DMS79 (cell line): ENCODE data around the gene ECI2.

Experiments used
- DNase-seq: peaks from one replicate; lab custom pipeline; 2025; lab: John Stamatoyannopoulos, UW

ECI2 gene

GRCh38 chr6:4134841-4135664, at the start of gene ECI2:
Gene ECI2 (minus strand): TSS chr6:4135575. CDS start chr6:4135560, 15 bp downstream.
- DNase-seq = no peak

- DNase-seq = no peak
Measured at GRCh38 chr6:4180652-4181255, 45.4 kb upstream of the ECI2 start.

GRCh38 chr6:4179960-4180651, 44.7 kb upstream of the ECI2 start:
- DNase-seq = no peak

GRCh38 chr6:4178737-4179333, 43.5 kb upstream of the ECI2 start:
- DNase-seq = no peak

GRCh38 chr6:4176907-4177306, 41.5 kb upstream of the ECI2 start:
- no peak for DNase-seq

- DNase-seq = no peak
Measured at GRCh38 chr6:4174042-4174441, 38.7 kb upstream of the ECI2 start.

GRCh38 chr6:4172368-4172767, 37.0 kb upstream of the ECI2 start:
- DNase-seq = no peak

- DNase-seq = no peak
Measured at GRCh38 chr6:4170297-4170696, 34.9 kb upstream of the ECI2 start.

GRCh38 chr6:4169028-4169789, 33.8 kb upstream of the ECI2 start:
- no peak for DNase-seq

GRCh38 chr6:4167833-4168232, 32.5 kb upstream of the ECI2 start:
- DNase-seq = no peak

- DNase-seq = no peak
Measured at GRCh38 chr6:4167123-4167522, 31.7 kb upstream of the ECI2 start.

GRCh38 chr6:4164456-4164855, 29.1 kb upstream of the ECI2 start:
- DNase-seq = no peak

GRCh38 chr6:4164117-4164442, 28.7 kb upstream of the ECI2 start:
- DNase-seq = no peak

- DNase-seq = no peak
Measured at GRCh38 chr6:4163408-4164116, 28.2 kb upstream of the ECI2 start.

GRCh38 chr6:4162370-4162769, 27.0 kb upstream of the ECI2 start:
- no peak for DNase-seq

- DNase-seq = no peak
Measured at GRCh38 chr6:4159491-4159890, 24.1 kb upstream of the ECI2 start.

GRCh38 chr6:4157506-4157905, 22.1 kb upstream of the ECI2 start:
- no peak for DNase-seq

GRCh38 chr6:4155848-4156466, 20.6 kb upstream of the ECI2 start:
- peak; percentile 14 for DNase-seq

- no peak for DNase-seq
Measured at GRCh38 chr6:4153514-4153985, 18.2 kb upstream of the ECI2 start.

GRCh38 chr6:4145083-4145482, 9.7 kb upstream of the ECI2 start:
- DNase-seq = no peak

- DNase-seq = no peak
Measured at GRCh38 chr6:4139272-4139671, 3.9 kb upstream of the ECI2 start.
